Thymus (tissue), 11 donors: ENCODE results near the gene LRRC47. TPM values are rescaled to one million over a fixed set of nuclear protein-coding genes. Genes with fewer than 3 reads are reported as not detected.
A peak's percentile ranks its signal among the peaks of the same experiment; 100 is the strongest.

Experiments used
- DNase-seq, 9 donors: peaks; one replicate each; pipeline ENCODE4 v3.0.0-alpha.2; 2013; ENCODE audit warnings: low spot score in 9 of 9, low read depth in 6 of 9, missing footprints in 1 of 9
- H3K27ac ChIP-seq, 2 donors: one replicate each; pipeline ENCODE4 v1.5.1; 2013; ENCODE audit warnings: control low read depth in 1 of 2, low read depth in 1 of 2, low read length in 1 of 2, mild to moderate bottlenecking in 1 of 2, moderate library complexity in 1 of 2
- H3K27me3 ChIP-seq, 2 donors: one replicate each; pipeline ENCODE4 v1.5.1; 2013; ENCODE audit warnings: low read length in 1 of 2; ENCODE audit not compliant: control insufficient read depth in 2 of 2, insufficient read depth in 1 of 2
- H3K36me3 ChIP-seq, 2 donors: one replicate each; pipeline ENCODE4 v1.5.1; 2013; ENCODE audit warnings: low read length in 1 of 2, mild to moderate bottlenecking in 1 of 2, moderate library complexity in 1 of 2; ENCODE audit not compliant: control insufficient read depth in 2 of 2, insufficient read depth in 2 of 2
- H3K4me1 ChIP-seq, 2 donors: one replicate each; pipeline ENCODE4 v1.5.1; 2013; ENCODE audit warnings: low read length in 2 of 2; ENCODE audit not compliant: control insufficient read depth in 2 of 2, insufficient read depth in 2 of 2
- H3K4me3 ChIP-seq, 2 donors: one replicate each; pipeline ENCODE4 v1.5.1; 2013; ENCODE audit warnings: low read length in 2 of 2, control low read depth in 1 of 2, mild to moderate bottlenecking in 1 of 2
- H3K9me3 ChIP-seq, 2 donors: one replicate each; pipeline ENCODE4 v1.5.1; 2013; ENCODE audit warnings: low read length in 1 of 2, mild to moderate bottlenecking in 1 of 2; ENCODE audit not compliant: control insufficient read depth in 2 of 2, insufficient read depth in 1 of 2
- WGBS: extraction: QIAGEN DNeasy Blood & Tissue Kit; methylation state at CpG from one replicate; pipeline ENCODE4 v1.1.7; 2013; 5-methylcytosine and 5-hydroxymethylcytosine counted together
- polyA plus RNA-seq: library from polyadenylated mRNA; stranded (reverse); fragments of 200-250 nt; gene quantifications from one replicate; pipeline ENCODE4 v1.2.3, GENCODE V29; 2013
- total RNA-seq: library from RNA; stranded (reverse); fragments of 120-200 nt; gene quantifications from one replicate; pipeline ENCODE4 v1.2.4, GENCODE V29; 2013
- donor health status: healthy.

Gene LRRC47
- total and polyA plus RNA-seq, 2 donors: 20.6 to 30.6 TPM

DNA sequence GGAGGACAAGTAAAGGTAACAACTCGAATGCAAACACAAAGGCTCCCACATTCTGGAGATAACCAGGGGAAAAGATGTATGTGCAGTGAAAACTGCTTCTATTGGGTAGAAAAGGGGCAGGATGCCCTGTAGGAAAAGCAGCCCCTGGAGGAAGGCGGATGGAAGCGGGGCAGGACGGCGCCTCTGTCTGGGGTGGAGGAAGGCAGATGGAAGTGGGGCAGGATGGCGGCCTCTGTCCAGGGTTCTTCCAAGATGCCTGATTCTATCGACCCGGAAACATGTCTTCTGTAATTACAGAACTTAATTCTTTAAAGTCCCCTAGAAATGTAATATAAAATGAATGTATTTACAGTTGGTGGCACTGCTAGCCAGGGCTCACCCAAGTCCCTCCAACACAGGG lies 24.0 kb upstream of the LRRC47 start:
- no peak for DNase-seq
- 97% methylated on average over 8 of the region's 8 CpGs for WGBS

DNA sequence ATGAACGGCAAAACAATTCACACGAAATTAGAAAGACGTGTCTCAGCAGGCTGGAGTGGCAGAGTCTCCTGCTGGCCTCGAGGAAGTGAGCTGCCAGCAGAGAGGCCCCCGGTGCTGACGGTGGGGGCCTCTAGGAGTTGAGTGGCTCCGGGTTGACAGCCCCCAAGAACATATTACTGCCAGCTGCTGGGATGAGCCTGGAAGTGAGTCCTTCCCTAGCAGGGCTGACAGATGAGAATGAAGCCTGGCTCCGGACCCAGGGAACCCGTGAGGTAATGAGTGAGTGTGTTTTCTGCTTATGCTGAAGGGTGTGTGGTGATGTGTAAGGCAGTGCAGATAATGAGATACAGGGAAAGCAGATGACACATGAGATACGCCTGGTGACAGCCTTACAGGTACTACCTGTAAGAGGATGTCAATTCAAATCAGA lies 23.5 kb upstream of the LRRC47 start:
- DNase-seq: no peak
- H3K9me3 ChIP-seq: no peaks in the 10 kb centered on the region
- WGBS: 80% methylated on average over 10 of the region's 10 CpGs
- peak overlapping the region in 1 of 2 donors; percentile 32 for H3K27ac ChIP-seq
- peaks cover 24 to 70% of the 10 kb centered on the region in 2 donors for H3K36me3 ChIP-seq
- H3K4me1 ChIP-seq: no peaks in the 10 kb centered on the region
- H3K27me3 ChIP-seq: no peaks in the 10 kb centered on the region
- H3K4me3 ChIP-seq: no peak overlapping the region

More for the DNA sequence above, 24.0 kb upstream of the LRRC47 start:
- Histone ChIP-seq H3K36me3 (peaks cover 19 to 68% of the 10 kb centered on the region in 2 donors), H3K27me3 (no peaks in the 10 kb centered on the region), H3K4me1 (no peaks in the 10 kb centered on the region), H3K27ac (no peak overlapping the region), H3K4me3 (no peak overlapping the region), H3K9me3 (no peaks in the 10 kb centered on the region)

DNA sequence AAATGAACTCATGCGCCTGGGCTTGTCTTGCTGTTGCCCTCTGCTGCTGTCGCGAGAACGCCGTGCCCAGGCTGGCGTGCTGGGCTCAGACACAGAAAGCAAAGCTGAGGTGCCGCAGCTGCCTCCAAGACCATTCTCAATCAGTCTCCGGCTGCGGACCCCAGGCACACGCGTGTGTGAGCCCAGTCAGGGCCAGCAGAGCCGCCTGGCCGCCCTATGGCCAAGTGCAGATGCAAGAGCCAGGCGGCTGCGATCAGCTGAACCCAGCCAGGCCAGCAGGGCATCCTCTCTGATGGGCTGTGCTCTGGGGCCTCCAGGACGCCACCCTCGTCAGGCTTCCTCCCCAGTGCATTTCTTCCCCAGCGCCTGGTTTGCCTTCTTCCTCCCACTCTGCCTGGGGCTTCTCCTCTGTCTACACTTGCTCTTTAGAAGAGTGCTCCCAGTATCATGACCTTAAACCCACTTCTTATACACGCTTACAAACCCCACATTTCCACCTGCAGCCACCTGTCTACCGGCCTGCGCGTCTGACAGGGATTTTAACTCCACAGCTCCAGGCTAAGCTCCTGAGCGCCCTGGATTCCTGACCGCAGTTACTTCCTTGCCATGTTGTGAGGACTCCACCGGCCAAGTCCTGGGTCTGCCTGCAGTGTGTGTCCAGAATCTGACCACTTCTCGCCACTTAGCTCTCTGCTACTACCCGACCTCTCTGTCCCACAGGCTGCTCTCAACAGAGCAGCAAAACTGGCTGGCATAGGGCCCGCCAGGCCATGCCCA lies 21.7 kb upstream of the LRRC47 start:
- no peak for DNase-seq
- Histone ChIP-seq H3K4me3 (no peak overlapping the region), H3K27me3 (no peaks in the 10 kb centered on the region), H3K9me3 (no peaks in the 10 kb centered on the region), H3K36me3 (peaks cover 25 to 66% of the 10 kb centered on the region in 2 donors), H3K27ac (no peak overlapping the region), H3K4me1 (no peaks in the 10 kb centered on the region)
- 96% methylated on average over 28 of the region's 28 CpGs for WGBS

DNA sequence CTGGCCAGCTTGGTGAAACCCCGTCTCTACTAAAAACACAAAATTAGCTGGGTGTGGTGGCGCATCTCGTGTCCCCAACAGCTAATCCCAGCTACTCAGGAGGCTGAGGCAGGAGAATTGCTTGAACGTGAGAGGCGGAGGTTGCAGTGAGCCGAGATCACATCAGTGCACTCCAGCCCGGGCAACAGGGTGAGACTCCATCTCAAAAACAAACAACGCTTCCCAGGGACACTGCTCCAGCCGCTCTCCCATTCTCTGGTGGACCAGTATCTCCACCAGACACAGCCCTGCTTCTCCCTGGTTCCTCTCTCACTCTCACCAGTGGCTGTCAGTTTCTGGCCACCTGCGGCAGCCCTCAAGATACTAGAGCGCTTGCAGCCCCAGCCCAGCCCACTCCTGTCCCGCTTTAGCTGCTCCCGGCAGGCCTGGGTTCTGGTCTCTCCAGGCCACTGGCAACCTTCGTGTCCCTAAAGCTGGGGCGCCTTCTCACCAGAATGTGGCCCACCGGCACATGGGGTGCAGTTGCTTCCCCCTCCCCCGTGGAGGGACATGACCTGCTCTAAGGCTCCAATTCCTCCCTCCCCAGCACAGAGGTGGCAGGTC lies 20.9 kb upstream of the LRRC47 start:
- Histone ChIP-seq H3K27me3 (no peaks in the 10 kb centered on the region), H3K27ac (no peak overlapping the region), H3K9me3 (no peaks in the 10 kb centered on the region), H3K4me1 (no peaks in the 10 kb centered on the region), H3K36me3 (peaks cover 19 to 59% of the 10 kb centered on the region in 2 donors), H3K4me3 (no peak overlapping the region)
- DNase-seq: no peak
- WGBS: 97% methylated on average over 17 of the region's 17 CpGs

DNA sequence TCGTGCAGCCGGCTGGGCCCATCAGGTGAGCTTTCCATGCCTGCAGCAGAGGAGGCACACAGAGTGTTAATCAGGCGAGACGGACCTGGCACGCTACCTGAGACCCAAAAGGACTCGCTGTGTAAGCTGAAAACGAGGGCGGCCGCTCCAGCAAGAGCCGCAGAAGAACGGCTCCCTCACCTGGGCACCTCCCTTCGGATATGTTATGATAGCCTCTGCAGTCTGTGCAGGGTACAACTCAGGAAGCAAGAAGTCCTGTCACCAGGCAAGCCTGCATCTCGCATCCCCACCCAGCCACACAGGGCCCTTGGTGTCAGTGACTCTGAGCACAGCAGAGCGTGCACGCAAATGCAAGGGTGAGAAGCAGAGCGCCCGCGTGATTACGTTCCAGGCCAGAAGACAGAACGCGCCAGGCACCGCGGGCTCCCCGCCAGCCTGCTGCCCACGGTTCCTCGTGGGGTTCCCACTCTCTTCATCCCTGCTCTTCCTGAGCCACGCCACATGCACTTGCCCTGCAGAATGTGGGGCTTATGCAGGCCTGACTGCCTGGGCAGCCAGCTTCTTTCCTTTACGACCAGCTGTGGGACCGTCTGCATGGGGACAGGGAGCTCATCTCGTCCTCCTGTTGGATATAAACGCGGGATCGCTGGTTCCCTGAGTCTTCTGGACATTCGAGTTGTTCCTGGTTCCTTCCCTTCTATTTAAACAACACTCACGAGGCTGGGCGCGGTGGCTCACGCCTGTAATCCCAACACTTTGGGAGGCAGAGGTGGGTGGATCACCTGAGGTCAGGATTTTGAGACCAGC lies 20.2 kb upstream of the LRRC47 start:
- H3K27ac ChIP-seq: no peak overlapping the region
- H3K27me3 ChIP-seq: no peaks in the 10 kb centered on the region
- H3K9me3 ChIP-seq: no peaks in the 10 kb centered on the region
- H3K36me3 ChIP-seq: peaks cover 16 to 53% of the 10 kb centered on the region in 2 donors
- DNase-seq: no peak
- no peak overlapping the region for H3K4me3 ChIP-seq
- no peaks in the 10 kb centered on the region for H3K4me1 ChIP-seq
- 97% methylated on average over 38 of the region's 38 CpGs for WGBS

DNA sequence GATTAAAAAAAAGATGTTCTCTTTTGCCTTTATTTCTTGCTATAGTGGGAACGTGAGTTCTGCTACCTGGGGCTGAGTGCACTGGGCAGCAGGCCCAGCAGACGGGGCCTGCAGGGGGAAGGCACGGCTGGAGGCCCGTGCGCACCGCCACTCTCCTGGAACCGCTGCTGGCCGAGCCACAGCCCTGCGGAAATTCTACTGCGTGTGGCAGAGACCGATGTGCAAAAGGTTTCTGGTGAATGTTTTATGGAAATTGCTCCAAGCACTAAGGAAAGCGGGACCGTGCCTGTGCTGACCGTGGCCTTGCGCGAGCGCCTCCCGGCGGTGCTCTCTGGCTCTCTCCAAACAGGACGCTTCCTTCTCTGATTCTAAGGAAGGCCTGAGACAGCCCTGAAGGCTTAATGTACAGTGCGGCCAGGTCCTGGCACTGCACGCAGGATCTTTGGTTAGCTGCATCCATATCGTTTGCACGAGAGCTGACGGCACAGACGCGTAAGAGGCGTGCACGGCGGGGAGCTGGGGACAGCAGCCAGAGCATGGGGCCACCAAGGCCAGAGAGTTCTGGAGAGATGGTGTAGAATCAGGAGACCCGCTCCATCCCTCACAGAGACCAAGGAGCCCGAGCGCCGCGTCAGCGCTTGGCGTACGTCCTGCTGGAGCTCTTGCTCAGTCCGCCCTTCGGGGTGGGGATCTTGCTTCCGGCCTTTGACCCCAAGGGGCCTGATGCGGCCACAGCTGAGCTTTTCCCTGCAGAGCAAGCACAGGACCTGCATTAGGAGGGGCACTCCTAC lies 18.7 kb upstream of the LRRC47 start:
- no peak for DNase-seq
- H3K9me3 ChIP-seq: no peaks in the 10 kb centered on the region
- no peak overlapping the region for H3K27ac ChIP-seq
- WGBS: 96% methylated on average over 42 of the region's 42 CpGs
- H3K36me3 ChIP-seq: peaks cover 13 to 37% of the 10 kb centered on the region in 2 donors
- no peak overlapping the region for H3K4me3 ChIP-seq
- H3K4me1 ChIP-seq: no peaks in the 10 kb centered on the region
- no peaks in the 10 kb centered on the region for H3K27me3 ChIP-seq

DNA sequence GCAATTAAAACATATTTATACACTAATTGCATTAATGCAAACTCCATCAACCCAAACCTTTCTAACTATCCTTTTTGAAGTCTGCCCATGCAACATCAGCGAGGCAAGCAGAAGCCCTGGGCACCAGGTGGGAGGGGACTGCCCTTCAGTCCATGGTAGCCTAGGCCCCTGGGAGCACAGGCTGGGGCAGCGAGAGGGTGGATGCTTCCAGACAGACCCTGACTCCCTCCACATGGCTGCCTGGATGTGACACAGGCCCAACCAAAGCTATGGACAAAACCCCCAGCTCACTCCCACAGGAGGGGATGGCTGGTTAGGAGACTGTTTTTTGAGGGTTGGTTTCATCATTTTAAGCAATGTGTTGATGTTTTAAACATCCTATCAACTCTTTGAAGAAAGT lies 17.8 kb upstream of the LRRC47 start:
- no peaks in the 10 kb centered on the region for H3K4me1 ChIP-seq
- H3K36me3 ChIP-seq: peaks cover 11 to 32% of the 10 kb centered on the region in 2 donors
- H3K27ac ChIP-seq: no peak overlapping the region
- H3K4me3 ChIP-seq: no peak overlapping the region
- WGBS: 98% methylated on average over 2 of the region's 2 CpGs
- H3K27me3 ChIP-seq: no peaks in the 10 kb centered on the region
- H3K9me3 ChIP-seq: no peaks in the 10 kb centered on the region
- DNase-seq: no peak

DNA sequence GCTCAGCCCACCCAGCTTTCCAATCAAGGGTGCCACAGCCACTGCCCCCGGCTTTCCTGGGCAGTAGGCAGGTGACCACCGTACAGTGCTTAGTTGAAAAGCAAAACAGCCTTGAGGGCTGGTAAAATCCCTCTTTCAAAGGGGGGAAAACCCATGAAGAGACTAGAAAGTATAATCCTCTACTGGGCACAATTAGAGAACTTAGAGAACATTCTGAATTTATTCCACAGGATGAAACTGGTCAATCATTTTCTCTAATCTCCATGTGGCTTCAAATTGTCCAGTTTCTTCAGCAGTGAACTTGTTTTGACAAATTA lies 15.3 kb upstream of the LRRC47 start:
- Histone ChIP-seq H3K4me1 (no peaks in the 10 kb centered on the region), H3K27me3 (no peaks in the 10 kb centered on the region), H3K9me3 (peaks cover 0 to 11% of the 10 kb centered on the region in 2 donors), H3K36me3 (peaks cover 11 to 25% of the 10 kb centered on the region in 2 donors), H3K27ac (no peak overlapping the region), H3K4me3 (no peak overlapping the region)
- DNase-seq: no peak
- 79% methylated on average over 2 of the region's 2 CpGs for WGBS
